ENCODE data around the gene BASP1.
A peak's percentile ranks its signal among the peaks of the same experiment; 100 is the strongest.

BASP1 gene, protein sequence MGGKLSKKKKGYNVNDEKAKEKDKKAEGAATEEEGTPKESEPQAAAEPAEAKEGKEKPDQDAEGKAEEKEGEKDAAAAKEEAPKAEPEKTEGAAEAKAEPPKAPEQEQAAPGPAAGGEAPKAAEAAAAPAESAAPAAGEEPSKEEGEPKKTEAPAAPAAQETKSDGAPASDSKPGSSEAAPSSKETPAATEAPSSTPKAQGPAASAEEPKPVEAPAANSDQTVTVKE

GRCh38 chr5:17217493-17218352 lies at the start of gene BASP1:
TSS of gene BASP1 (plus strand) at chr5:17217631. CDS start at chr5:17275217, 57,586 bp downstream.
- no peak for DNase-seq (ENCODE audit: low read depth in 4 of 4, low spot score in 1 of 4)

DNA sequence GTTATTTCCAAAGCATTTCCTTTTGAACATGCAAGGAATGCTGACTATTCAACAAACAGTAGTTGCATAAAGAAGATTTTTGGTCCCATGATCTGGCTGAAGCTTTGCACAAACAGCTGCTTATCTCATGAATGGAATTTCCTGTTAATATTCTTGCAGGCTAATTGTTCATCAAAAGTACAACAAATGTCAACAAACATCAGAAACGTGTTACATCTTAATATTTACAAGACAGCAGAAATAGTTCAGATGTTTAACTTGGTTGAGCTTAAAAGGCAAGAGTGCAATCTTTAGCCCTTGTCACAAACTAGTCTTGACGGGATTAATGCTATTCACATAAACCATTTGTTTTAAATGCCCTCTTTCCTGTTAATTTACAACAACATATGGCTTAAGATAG lies 47.9 kb upstream of the BASP1 start:
- DNase-seq (ENCODE audit: low read depth in 4 of 4, low spot score in 1 of 4) = no peak

- no peak for DNase-seq (ENCODE audit: low read depth in 4 of 4, low spot score in 1 of 4)
These were observed 44.6 kb upstream of the BASP1 start for GRCh38 chr5:17172791-17173190.

DNA sequence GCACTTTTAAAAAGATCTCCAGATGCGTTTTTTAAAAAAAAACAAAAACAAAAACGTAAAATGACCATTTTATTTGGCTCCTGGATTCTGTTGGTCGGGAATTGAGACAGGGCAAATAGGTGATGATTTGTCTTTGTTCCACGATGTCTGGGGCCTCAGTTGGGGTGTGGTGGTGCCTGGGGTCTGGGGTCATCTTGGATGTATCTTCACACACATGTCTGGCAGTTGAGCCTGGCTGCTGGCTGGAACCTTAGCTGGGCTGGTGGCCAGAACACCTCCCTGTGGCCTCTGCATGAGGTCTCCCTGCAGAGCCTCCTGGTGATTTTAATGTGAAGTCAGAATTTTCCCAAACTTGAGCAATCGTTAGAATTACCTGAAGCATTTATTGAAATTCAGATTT lies 42.5 kb upstream of the BASP1 start:
- no peak for DNase-seq (ENCODE audit: low read depth in 4 of 4, low spot score in 1 of 4)

DNA sequence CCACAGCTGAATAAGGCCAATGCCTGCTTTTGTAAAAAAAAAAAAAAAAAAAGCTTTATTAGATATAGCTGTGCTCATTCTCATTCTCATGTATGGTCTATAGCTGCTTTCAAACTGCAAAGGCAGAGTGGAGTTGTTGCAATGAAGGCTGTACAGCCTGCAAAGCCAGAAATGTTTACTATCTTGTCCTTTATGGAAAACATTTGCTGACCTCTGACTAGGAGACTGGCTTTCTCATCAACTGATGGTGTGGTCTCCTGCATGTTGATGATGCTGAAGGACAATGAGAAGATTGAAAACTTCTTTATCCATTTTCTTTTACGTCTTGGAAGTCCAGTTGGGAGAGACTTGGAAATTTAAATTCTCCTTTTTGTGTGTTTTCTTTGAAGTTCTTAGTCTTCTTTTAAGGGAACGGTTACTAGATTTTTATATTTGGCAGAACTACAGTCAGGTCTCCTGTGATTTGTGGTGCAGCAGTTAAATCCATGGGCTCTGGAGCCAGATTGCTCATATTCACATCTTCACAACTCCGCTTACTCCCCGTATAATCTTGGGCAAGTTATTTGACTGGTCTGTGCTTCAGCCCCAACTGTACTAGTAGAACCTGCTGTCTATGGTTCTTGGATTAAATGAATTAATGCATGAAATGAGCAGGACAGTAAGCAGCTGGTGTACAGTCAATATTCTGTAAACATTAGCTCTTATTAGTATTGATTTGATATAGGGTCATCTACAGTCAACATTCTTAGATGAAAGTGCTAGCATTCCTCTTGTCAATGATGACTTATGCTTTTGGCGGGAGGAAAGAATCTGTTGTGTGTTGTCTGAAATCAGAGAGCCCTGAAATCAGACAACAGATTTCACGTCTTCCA lies 39.7 kb upstream of the BASP1 start:
- no peak for DNase-seq (ENCODE audit: low read depth in 4 of 4, low spot score in 1 of 4)

- DNase-seq (ENCODE audit: low read depth in 4 of 4, low spot score in 1 of 4) = no peak
These were observed 39.1 kb upstream of the BASP1 start for GRCh38 chr5:17178373-17178675.

- DNase-seq (ENCODE audit: low read depth in 4 of 4, low spot score in 1 of 4) = no peak
These were observed 37.0 kb upstream of the BASP1 start for GRCh38 chr5:17180330-17180843.

- no peak for DNase-seq (ENCODE audit: low read depth in 4 of 4, low spot score in 1 of 4)
These were observed 36.3 kb upstream of the BASP1 start for GRCh38 chr5:17180864-17181723.

- DNase-seq (ENCODE audit: low read depth in 4 of 4, low spot score in 1 of 4) = no peak
These were observed 34.9 kb upstream of the BASP1 start for GRCh38 chr5:17182494-17182893.

- no peak for DNase-seq (ENCODE audit: low read depth in 4 of 4, low spot score in 1 of 4)
These were observed 34.5 kb upstream of the BASP1 start for GRCh38 chr5:17182981-17183380.

- DNase-seq (ENCODE audit: low read depth in 4 of 4, low spot score in 1 of 4) = no peak
These were observed 33.6 kb upstream of the BASP1 start for GRCh38 chr5:17183831-17184230.

GRCh38 chr5:17184588-17184987 lies 32.8 kb upstream of the BASP1 start:
- no peak for DNase-seq (ENCODE audit: low read depth in 4 of 4, low spot score in 1 of 4)

DNA sequence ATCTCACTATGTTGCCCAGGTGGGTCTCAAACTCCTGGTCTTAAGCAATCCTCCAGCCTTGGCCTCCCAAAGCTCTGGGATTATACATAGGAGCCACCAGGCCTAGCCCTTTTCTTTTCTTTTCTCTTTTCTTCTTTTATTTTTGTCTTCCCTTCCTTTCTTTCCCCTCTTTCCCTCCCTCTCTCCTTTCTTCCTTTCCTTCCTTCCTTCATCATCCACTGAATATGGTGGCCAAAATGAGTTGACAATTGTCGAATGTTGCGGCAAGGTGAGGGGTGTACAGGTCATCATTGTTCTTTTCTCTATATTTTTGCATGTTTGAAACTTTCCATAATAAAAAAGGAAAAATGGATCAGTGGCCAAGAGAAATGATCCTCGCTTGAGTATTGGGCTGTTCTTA lies 32.1 kb upstream of the BASP1 start:
- DNase-seq (ENCODE audit: low read depth in 4 of 4, low spot score in 1 of 4) = no peak

GRCh38 chr5:17185773-17186172 lies 31.7 kb upstream of the BASP1 start:
- DNase-seq (ENCODE audit: low read depth in 4 of 4, low spot score in 1 of 4) = no peak

DNA sequence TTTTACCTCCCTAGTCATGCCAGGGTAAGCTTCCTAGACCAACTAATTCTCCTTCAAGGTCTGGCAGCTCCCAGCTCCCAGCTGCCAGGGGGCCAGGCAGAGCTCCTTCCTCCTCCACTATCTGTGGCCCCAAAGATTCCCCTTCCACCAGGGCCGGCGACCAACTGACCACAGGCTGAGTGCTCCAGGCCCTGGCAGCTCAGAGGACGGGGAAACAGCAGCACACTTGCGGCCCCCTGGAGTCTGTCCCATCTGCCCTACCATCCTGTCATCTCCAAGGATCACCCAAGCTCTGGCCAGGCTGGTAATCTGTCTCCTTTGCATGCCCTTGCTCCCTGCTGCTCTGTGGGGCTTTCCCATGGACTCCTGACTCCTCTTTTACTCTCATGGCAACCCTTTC lies 31.2 kb upstream of the BASP1 start:
- no peak for DNase-seq (ENCODE audit: low read depth in 4 of 4, low spot score in 1 of 4)

DNA sequence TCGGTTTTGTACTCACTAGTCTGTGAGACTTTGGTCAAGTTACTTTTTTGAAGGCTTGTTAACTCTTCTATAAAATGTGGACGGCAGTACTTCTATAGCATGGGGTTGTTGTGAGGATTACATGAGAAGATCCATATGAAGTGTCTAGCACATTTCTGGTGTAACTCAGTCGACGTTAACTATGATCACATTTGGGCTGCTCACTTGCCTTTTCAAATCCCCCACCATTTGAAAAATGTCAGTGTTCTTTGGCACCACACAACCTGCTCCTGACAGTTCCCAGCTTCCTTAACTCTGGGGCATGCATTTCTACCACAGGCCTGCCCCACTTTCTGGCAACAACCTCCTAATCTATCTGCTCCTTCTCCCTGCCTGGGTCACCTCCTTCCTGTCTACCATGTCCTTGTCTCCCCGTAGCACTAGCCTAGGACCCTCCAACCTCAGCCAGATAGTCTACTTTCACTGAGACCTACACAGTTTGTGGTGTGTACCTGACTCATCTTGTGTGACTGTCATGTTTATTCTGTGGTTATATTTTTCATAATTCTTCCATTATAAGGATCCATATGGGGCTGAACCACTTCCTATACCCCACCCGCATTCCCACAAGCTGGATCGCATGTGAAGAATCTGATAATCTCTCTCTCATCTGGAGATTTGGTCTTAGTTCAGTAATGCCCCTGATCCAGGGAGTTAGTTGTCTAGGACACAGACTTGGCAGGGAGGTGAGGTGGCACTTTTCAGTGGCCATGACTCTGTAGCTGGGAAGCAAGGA lies 30.2 kb upstream of the BASP1 start:
- no peak for DNase-seq (ENCODE audit: low read depth in 4 of 4, low spot score in 1 of 4)

DNA sequence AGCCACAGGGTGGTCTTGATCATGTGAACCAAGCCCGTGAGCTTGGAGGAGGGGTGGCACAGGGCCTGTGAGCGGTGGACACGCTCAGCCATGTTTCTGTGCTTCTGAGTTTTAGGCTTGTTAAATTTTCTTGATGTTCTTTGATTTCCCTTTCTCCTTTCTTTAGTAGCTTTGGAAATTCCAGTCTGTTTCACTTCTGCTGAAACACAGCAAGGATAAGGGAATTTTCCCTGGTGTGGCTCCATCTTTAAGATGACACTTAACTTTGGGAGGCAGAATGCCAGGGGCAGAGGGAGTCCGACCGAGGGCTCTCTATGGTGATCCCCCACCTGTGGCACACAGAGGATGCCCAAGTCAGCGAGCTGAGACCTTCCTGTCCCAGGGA lies 29.7 kb upstream of the BASP1 start:
- no peak for DNase-seq (ENCODE audit: low read depth in 4 of 4, low spot score in 1 of 4)

GRCh38 chr5:17189381-17190036 lies 27.9 kb upstream of the BASP1 start:
- DNase-seq (ENCODE audit: low read depth in 4 of 4, low spot score in 1 of 4) = peak; percentile 46 to 51 (median 48)

GRCh38 chr5:17190242-17190778 lies 27.1 kb upstream of the BASP1 start:
- no peak for DNase-seq (ENCODE audit: low read depth in 4 of 4, low spot score in 1 of 4)
